Hepatocyte (in vitro differentiated cells): Measurements from ENCODE around the gene CMSS1. TPM values are rescaled to one million over a fixed set of nuclear protein-coding genes. Genes with fewer than 3 reads are reported as not detected.

Source experiments
- DNase-seq: peaks from one replicate; pipeline ENCODE4 v3.0.0-alpha.2; 2016; ENCODE audit warnings: low spot score
- H2AFZ ChIP-seq: fragments of 200-600 bp; sonication (generic); 2 replicates; pipeline ENCODE4 v1.6.0; 2016; ENCODE audit warnings: antibody characterized with exemption, mild to moderate bottlenecking
- H3K27ac ChIP-seq: fragments of 200-600 bp; sonication (generic); 2 replicates; pipeline ENCODE4 v1.5.1; 2016; ENCODE audit warnings: mild to moderate bottlenecking
- H3K27me3 ChIP-seq: fragments of 200-600 bp; sonication (generic); 2 replicates; pipeline ENCODE4 v1.6.1; 2016
- H3K36me3 ChIP-seq: fragments of 200-600 bp; sonication (generic); replicated peaks from 2 replicates; pipeline ENCODE4 v1.5.1; 2016; ENCODE audit warnings: low read depth; ENCODE audit not compliant: insufficient read depth
- H3K4me1 ChIP-seq: fragments of 200-600 bp; sonication (generic); 2 replicates; pipeline ENCODE4 v1.5.1; 2016; ENCODE audit warnings: mild to moderate bottlenecking, moderate library complexity; ENCODE audit not compliant: insufficient read depth
- H3K4me2 ChIP-seq: fragments of 200-600 bp; sonication (generic); 2 replicates; pipeline ENCODE4 v1.6.0; 2016
- H3K4me3 ChIP-seq: fragments of 200-600 bp; sonication (generic); 2 replicates; pipeline ENCODE4 v1.5.1; 2016; ENCODE audit warnings: mild to moderate bottlenecking
- H3K79me2 ChIP-seq: fragments of 200-600 bp; sonication (generic); 2 replicates; pipeline ENCODE4 v1.6.0; 2017; ENCODE audit warnings: mild to moderate bottlenecking
- H3K9me2 ChIP-seq: fragments of 200-600 bp; sonication (generic); replicated peaks from 2 replicates; pipeline ENCODE4 v1.6.0; 2017; ENCODE audit warnings: mild to moderate bottlenecking; ENCODE audit not compliant: insufficient read depth
- H3K9me3 ChIP-seq: fragments of 200-600 bp; sonication (generic); 2 replicates; pipeline ENCODE4 v1.5.1; 2016; ENCODE audit warnings: low read depth, mild to moderate bottlenecking
- H4K20me1 ChIP-seq: fragments of 200-600 bp; sonication (generic); 2 replicates; pipeline ENCODE4 v1.6.0; 2016; ENCODE audit warnings: mild to moderate bottlenecking; ENCODE audit not compliant: insufficient read depth, poor library complexity, severe bottlenecking
- CTCF ChIP-seq: fragments of 200-600 bp; sonication (generic); IDR thresholded peaks from 2 replicates; pipeline ENCODE4 v1.5.1; 2016; ENCODE audit warnings: antibody characterized with exemption, mild to moderate bottlenecking; ENCODE audit not compliant: poor library complexity
- EZH2 ChIP-seq: fragments of 200-600 bp; sonication (generic); IDR thresholded peaks from 2 replicates; pipeline ENCODE4 v1.6.1; 2016; ENCODE audit warnings: antibody characterized with exemption, mild to moderate bottlenecking, borderline replicate concordance
- EZH2phosphoT487 ChIP-seq: fragments of 200-600 bp; sonication (generic); IDR thresholded peaks from one replicate; pipeline ENCODE4 v1.6.1; 2018; ENCODE audit warnings: antibody characterized with exemption, mild to moderate bottlenecking, low read depth, moderate library complexity; ENCODE audit not compliant: unreplicated experiment, severe bottlenecking
- WGBS: methylation state at CpG from one replicate; pipeline ENCODE4 v1.1.6; 2016; ENCODE audit warnings: low lambda C conversion rate; ENCODE audit errors: missing lambda C conversion rate; 5-methylcytosine and 5-hydroxymethylcytosine counted together
- polyA plus RNA-seq: library from polyadenylated mRNA; unstranded; fragments of >200 nt; fragmentation: Nextera tagmentation; extraction: Ambion mirVana; gene quantifications from 2 replicates; pipeline ENCODE4 v1.2.1, GENCODE V29; 2016
- total RNA-seq: library from RNA; depleted of rRNA; stranded (reverse); fragments of >200 nt; gene quantifications from 2 replicates; pipeline ENCODE4 v1.2.3, GENCODE V29; 2014

CMSS1 gene
- total and polyA plus RNA-seq, 2 experiments from 2014 or later = 11.8 to 17.0 TPM

DNA sequence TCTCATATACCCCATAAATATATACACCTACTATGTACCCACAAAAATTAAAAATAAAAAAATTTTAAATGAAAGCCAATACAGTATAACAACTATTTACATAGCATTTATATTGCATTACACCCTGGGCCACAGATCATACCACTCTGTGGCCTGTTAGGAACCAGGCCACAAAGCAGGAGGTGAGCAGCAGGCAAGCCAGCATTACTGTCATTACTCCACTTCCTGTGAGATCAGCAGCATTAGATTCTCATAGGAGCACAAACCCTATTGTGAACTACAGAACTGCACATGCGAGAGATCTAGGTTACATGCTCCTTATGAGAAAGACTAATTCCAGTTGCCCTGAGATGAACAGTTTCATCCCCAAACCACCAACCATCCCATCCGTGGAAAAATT is 279.2 kb downstream of the CMSS1 start:
- Histone ChIP-seq H2AFZ (no peak overlapping the region), H3K79me2 (no peaks in the 10 kb centered on the region), H3K4me2 (no peak overlapping the region), H3K4me3 (no peak overlapping the region), H3K27ac (peak overlapping the region; percentile 57), H3K27me3 (no peaks in the 10 kb centered on the region), H3K4me1 (peaks cover 24% of the 10 kb centered on the region), H3K9me2 (no peaks in the 10 kb centered on the region), H4K20me1 (no peaks in the 10 kb centered on the region), H3K9me3 (no peaks in the 10 kb centered on the region), H3K36me3 (no peaks in the 10 kb centered on the region)
- TF ChIP-seq CTCF = no peak
- TF ChIP-seq EZH2phosphoT487 = no peak
- TF ChIP-seq EZH2 = no peak
- 98% methylated on average over 2 of the region's 2 CpGs for WGBS
- no peak for DNase-seq

DNA sequence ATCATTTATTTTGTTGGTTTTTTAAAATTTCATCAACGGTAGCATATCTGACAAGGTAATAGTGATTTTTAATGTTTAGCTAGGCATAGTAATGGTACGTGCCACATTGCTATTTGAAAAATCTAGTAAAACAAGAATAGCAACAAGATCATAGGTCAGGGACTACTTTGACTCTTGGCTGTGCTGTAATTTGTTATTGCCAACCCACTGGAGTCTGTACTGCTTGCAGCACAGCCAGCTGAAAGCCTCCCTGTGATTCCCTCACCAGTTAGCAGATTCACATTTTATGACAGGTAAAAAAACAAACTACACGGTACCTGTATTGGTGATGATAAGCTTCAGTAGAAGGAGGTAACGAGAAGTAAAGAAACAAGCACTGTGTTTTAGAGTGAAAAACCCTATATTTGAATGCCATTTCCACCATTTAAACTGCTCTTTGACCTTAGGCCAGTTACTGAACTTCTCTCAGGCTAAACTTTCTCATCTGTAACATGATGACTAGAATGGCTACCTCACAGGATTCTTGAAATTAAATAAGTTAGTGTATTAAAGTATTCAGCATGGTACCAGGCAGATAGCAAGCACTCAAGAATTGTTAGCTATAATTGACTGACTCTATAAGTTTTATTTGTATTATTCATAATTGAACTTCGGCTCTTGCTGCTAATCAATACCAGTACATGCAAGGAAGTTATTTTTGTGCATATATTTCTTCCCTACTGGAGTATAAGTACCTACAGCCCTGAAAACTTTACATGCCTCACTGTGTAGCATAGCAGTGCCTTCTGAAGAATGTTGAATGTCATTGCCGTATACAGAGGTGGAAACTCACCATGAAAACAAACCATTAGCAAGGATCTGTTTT is 280.5 kb downstream of the CMSS1 start:
- 55% methylated on average over 6 of the region's 6 CpGs for WGBS
- Histone ChIP-seq H3K27ac (peak overlapping the region; percentile 57), H3K9me3 (no peaks in the 10 kb centered on the region), H3K27me3 (no peaks in the 10 kb centered on the region), H3K79me2 (no peaks in the 10 kb centered on the region), H3K4me2 (peak overlapping the region; percentile 37), H4K20me1 (no peaks in the 10 kb centered on the region), H3K36me3 (no peaks in the 10 kb centered on the region), H3K4me1 (peaks cover 27% of the 10 kb centered on the region), H2AFZ (no peak overlapping the region), H3K4me3 (no peak overlapping the region), H3K9me2 (no peaks in the 10 kb centered on the region)
- DNase-seq = peak; percentile 51
- TF ChIP-seq EZH2 = no peak

- H3K9me3 ChIP-seq = no peaks in the 10 kb centered on the region
- no peaks in the 10 kb centered on the region for H3K27me3 ChIP-seq
- H3K36me3 ChIP-seq = no peaks in the 10 kb centered on the region
- no peaks in the 10 kb centered on the region for H3K9me2 ChIP-seq
- no peaks in the 10 kb centered on the region for H4K20me1 ChIP-seq
- H2AFZ ChIP-seq = no peak overlapping the region
- TF ChIP-seq EZH2phosphoT487 = no peak
- H3K4me2 ChIP-seq = peak overlapping the region; percentile 37
- H3K4me3 ChIP-seq = no peak overlapping the region
- peak overlapping the region; percentile 57 for H3K27ac ChIP-seq
- peaks cover 32% of the 10 kb centered on the region for H3K4me1 ChIP-seq
- no peak for DNase-seq
- no peaks in the 10 kb centered on the region for H3K79me2 ChIP-seq
Observed at GRCh38 chr3:100098784-100099070, 281.1 kb downstream of the CMSS1 start.

- Histone ChIP-seq H3K27ac (peak overlapping the region; percentile 57), H3K79me2 (no peaks in the 10 kb centered on the region), H3K4me3 (no peak overlapping the region), H3K4me2 (no peak overlapping the region), H3K9me2 (no peaks in the 10 kb centered on the region), H3K36me3 (no peaks in the 10 kb centered on the region), H2AFZ (no peak overlapping the region), H4K20me1 (no peaks in the 10 kb centered on the region), H3K4me1 (peaks cover 41% of the 10 kb centered on the region), H3K27me3 (no peaks in the 10 kb centered on the region), H3K9me3 (no peaks in the 10 kb centered on the region)
- DNase-seq = no peak
- 50% methylated on average over 2 of the region's 2 CpGs for WGBS
- TF ChIP-seq EZH2 (no peak), EZH2phosphoT487 (no peak)
Observed at GRCh38 chr3:100099621-100100020, 282.0 kb downstream of the CMSS1 start.

- no peaks in the 10 kb centered on the region for H3K9me2 ChIP-seq
- no peak overlapping the region for H3K4me2 ChIP-seq
- H3K9me3 ChIP-seq = no peaks in the 10 kb centered on the region
- peaks cover 49% of the 10 kb centered on the region for H3K4me1 ChIP-seq
- no peaks in the 10 kb centered on the region for H3K27me3 ChIP-seq
- H3K27ac ChIP-seq = no peak overlapping the region
- 100% methylated on average over 2 of the region's 2 CpGs for WGBS
- no peak overlapping the region for H2AFZ ChIP-seq
- no peaks in the 10 kb centered on the region for H4K20me1 ChIP-seq
- H3K36me3 ChIP-seq = no peaks in the 10 kb centered on the region
- no peak overlapping the region for H3K4me3 ChIP-seq
- H3K79me2 ChIP-seq = no peaks in the 10 kb centered on the region
- no peak for TF ChIP-seq CTCF
- no peak for TF ChIP-seq EZH2
- TF ChIP-seq EZH2phosphoT487 = no peak
- no peak for DNase-seq
Observed at GRCh38 chr3:100100425-100100824, 282.8 kb downstream of the CMSS1 start.
